AG04449 (cell line): ENCODE results near the gene KLHL29.

ENCODE experiments used
- CTCF ChIA-PET: fragments of 350-600 bp; formaldehyde crosslinking; extraction: SDS; loops from one replicate; lab custom pipeline; 2021; ENCODE audit warnings: antibody characterized with exemption; lab: Yijun Ruan, JAX
- POLR2A ChIA-PET: fragments of 400-600, 350-600 bp; formaldehyde crosslinking; extraction: SDS; loops from one replicate; lab custom pipeline; 2020; ENCODE audit warnings: antibody characterized with exemption, inconsistent platforms; lab: Yijun Ruan, JAX
- DNase-seq: peaks from one replicate; pipeline ENCODE4 v3.0.0-alpha.2; 2010; ENCODE audit warnings: low read depth, low spot score
- H3K4me3 ChIP-seq: 2 replicates; pipeline ENCODE4 v1.5.1; 2011; ENCODE audit warnings: low read depth, mild to moderate bottlenecking, control low read depth, low read length
- TF ChIP-seq, protein P1 (sequence below): IDR thresholded peaks from one replicate; pipeline ENCODE4 v1.5.1; 2011; ENCODE audit warnings: mild to moderate bottlenecking, moderate library complexity, low read length, control low read depth, inconsistent platforms; ENCODE audit not compliant: insufficient read depth; ENCODE audit errors: missing control alignments

KLHL29 gene

DNA sequence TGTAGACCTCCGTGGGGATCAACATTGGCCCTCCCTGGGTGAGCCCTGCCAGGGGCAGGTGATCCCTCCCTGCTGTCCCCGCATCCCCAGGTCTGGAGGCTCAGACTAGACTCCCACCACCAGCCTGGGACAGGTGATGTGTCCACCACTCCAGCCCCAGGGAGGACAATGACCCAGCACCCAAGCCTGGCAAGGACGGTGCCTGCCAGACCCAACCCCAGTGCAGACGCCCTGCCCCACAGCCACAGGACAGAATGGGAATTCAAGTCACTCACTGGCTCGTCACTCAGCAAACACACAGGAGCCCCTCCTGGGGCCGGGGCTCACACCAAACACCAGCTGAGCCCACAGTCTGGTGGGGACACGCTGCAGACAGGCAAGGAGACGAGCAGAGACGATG is 302.2 kb downstream of the KLHL29 start:
- CTCF ChIA-PET: no interaction called here
- DNase-seq: no peak
- POLR2A ChIA-PET: no interaction called here

DNA sequence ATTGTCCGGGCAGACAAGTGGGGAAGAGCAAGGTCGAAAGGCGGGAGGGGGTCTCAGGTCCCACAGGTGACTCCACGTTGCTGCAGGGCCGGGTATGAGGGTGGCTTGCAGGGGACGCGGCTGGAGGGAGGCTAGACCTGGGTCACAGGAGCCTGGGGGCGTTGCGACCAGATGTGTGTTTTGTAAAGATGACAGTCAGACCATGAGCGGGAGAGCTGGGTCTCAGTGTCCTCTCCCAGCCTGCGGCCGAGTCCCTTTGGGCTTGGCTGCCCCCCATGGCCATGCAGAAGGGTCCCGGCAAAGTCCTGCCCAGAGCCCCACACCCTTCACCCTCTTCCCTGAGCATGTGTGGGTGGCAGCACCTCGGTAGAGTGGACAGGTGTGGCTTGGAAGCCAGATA is 302.7 kb downstream of the KLHL29 start:
- CTCF ChIA-PET: no interaction called here
- POLR2A ChIA-PET: no interaction called here
- no peak for DNase-seq
- TF ChIP-seq, protein P1, sequence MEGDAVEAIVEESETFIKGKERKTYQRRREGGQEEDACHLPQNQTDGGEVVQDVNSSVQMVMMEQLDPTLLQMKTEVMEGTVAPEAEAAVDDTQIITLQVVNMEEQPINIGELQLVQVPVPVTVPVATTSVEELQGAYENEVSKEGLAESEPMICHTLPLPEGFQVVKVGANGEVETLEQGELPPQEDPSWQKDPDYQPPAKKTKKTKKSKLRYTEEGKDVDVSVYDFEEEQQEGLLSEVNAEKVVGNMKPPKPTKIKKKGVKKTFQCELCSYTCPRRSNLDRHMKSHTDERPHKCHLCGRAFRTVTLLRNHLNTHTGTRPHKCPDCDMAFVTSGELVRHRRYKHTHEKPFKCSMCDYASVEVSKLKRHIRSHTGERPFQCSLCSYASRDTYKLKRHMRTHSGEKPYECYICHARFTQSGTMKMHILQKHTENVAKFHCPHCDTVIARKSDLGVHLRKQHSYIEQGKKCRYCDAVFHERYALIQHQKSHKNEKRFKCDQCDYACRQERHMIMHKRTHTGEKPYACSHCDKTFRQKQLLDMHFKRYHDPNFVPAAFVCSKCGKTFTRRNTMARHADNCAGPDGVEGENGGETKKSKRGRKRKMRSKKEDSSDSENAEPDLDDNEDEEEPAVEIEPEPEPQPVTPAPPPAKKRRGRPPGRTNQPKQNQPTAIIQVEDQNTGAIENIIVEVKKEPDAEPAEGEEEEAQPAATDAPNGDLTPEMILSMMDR: no peak
- no peak overlapping the region for H3K4me3 ChIP-seq

More for the DNA sequence above, 302.2 kb downstream of the KLHL29 start:
- H3K4me3 ChIP-seq: no peak overlapping the region
- TF ChIP-seq, protein P1: no peak

DNA sequence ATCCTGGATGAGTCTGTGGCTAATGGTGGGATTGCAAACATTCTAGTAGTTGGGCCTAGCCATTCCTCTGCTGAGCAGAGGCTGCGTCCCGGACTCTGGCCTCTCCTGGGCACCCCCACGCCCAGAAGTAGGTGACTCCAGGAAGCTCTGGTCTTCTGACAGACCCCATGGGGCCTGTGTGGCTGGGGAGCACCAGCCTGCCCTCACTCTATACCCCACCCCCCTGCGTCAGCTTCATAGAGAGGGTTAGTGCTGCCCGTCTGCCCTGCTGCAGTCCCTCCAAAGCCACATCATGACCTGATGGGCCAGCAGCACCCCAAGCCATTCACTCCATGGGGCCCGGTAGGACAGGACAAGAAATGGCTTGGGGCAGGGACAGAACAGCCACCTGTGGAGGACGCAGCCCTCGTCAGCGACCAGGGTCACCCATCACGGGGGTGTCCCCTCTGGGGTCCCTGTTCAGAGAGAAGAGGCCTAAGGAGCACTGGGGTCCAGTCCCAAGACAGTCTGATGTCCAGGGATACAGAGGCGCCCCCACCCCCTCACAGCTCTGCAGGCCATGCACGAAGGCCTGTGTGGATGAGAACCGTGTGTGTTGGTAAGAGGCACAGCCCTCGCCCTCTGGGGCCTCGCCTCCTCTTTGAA is 303.6 kb downstream of the KLHL29 start:
- no peak overlapping the region for H3K4me3 ChIP-seq
- TF ChIP-seq, protein P1: no peak
- ChIA-PET POLR2A (no interaction called here), CTCF (no interaction called here)
- DNase-seq: no peak

DNA sequence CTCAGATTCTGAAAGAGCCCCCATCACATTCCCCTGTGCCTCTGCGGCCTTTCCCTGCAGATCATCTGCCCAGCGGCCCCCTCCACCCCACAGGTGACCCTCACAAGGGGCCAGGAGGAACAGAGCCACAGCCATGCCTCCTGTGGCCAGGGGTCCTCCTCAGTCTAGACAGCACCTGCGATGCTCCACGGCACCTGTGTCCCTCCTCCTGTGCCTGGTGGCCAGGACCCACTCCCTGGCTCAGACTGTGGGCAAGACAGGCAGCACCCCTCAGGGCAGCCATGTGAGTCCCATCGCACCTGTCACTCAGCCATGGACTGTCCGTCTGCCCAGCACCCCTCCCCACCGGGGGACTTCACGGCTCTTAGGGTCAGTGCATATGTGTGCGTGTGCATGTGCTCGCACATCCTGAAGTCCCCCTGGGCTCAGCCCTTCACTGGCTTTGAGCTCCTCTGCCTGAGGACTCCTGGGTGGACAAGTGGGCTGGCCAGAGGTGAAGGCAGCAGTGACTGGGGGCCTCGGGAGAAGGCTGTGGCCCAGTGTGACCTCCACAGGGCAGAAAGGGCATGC is 304.2 kb downstream of the KLHL29 start:
- DNase-seq: no peak
- ChIA-PET CTCF (no interaction called here), POLR2A (no interaction called here)
- no peak overlapping the region for H3K4me3 ChIP-seq
- TF ChIP-seq, protein P1: no peak

DNA sequence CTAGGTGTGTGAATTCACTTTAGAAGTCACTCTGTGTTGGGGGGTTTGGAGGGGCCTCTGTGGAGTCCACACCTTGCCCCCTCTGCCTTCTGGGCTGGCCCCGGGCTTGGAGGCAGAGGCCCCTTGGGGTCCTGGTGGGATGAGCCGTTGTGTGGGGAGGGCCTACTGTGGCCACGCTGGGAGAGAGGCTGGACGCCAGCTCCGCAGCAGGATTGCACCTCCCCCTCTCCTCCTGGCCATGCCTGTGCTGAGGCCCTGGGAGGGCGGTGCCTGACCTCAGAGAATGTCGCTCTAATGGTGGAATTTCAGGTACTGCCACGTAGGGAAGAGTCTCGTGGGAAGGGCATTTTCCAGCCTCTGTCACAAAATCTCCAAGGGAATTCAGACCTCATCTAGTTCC is 304.9 kb downstream of the KLHL29 start:
- TF ChIP-seq, protein P1: no peak
- ChIA-PET POLR2A (no interaction called here), CTCF (no interaction called here)
- no peak overlapping the region for H3K4me3 ChIP-seq
- no peak for DNase-seq

DNA sequence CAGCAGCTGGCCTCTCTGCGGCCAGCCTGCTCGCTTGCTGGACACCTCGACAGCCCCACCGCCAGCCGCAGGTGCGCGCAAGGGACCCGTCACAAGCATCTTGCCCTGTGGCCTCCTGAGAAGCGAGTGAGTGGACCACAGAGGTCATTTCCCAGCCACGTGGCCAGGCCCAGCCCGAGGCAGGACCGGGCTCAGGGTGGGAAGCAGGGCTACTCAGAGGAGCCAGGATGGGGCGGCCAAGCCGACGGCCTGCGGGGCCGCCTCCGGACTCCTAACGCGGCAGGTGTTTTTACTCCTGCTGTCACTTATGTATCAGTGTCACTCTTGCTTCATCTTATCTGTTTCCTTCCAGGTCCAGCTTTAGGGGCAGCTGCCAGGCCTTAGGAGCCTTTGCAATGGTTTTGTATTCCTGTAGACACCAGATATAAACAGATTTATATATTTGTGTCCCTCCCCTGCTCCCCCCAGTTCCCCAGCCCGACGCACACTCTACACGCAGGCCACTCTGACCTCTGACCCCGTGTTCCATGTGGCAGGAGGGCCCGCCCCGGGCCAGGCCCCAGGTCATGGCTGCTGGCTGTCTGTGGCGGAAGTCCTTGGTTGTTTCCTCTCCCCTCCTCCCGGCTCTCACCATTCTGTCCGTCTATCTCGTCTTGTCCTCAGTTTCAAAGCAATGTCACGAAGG is 305.6 kb downstream of the KLHL29 start:
- ChIA-PET CTCF (no interaction called here), POLR2A (no interaction called here)
- TF ChIP-seq, protein P1: no peak
- no peak overlapping the region for H3K4me3 ChIP-seq
- no peak for DNase-seq
